H1 (cell line): ENCODE results near the gene ZNF598. TPM values are rescaled to one million over a fixed set of nuclear protein-coding genes. Genes with fewer than 3 reads are reported as not detected.

Experiments used
- CBX5 ChIP-seq: fragments of 300-800, 300-1000 bp; sonication (generic); IDR thresholded peaks from 2 replicates; pipeline ENCODE4 v1.7.1; 2016; ENCODE audit warnings: antibody characterized with exemption, low read length, low read depth
- KDM5A ChIP-seq: fragments of 200-600 bp; IDR thresholded peaks from 2 replicates; pipeline ENCODE4 v1.7.1; 2012; ENCODE audit warnings: mild to moderate bottlenecking, low read length, inconsistent platforms, mixed read lengths
- MAFK ChIP-seq: IDR thresholded peaks from 2 replicates; pipeline ENCODE4 v1.6.1; 2012; ENCODE audit warnings: low read depth, mild to moderate bottlenecking, improper control_type of control experiment, low read length
- POLR2A ChIP-seq, 2 experiments: IDR thresholded peaks; 1 replicate in 1 of 2; 2 replicates in 1 of 2; pipeline ENCODE4 v1.6.1; 2011; ENCODE audit warnings: low read depth in 2 of 2, low read length in 2 of 2, mild to moderate bottlenecking in 2 of 2; ENCODE audit errors: control extremely low read depth in 1 of 2
- SP4 ChIP-seq: IDR thresholded peaks from 2 replicates; pipeline ENCODE4 v1.6.1; 2012; ENCODE audit warnings: low read length, inconsistent platforms
- TAF1 ChIP-seq: IDR thresholded peaks from 2 replicates; pipeline ENCODE4 v1.6.1; 2011; ENCODE audit warnings: mild to moderate bottlenecking, low read depth, low read length
- TEAD4 ChIP-seq: IDR thresholded peaks from 2 replicates; pipeline ENCODE4 v1.6.1; 2012; ENCODE audit warnings: low read depth, low read length, inconsistent platforms, mixed read lengths
- polyA plus RNA-seq, 7 experiments: library from polyadenylated mRNA; depleted of rRNA in 3 of 7; stranded (reverse) in 5 of 7; unstranded in 2 of 7; fragments of >200 nt in 5 of 7; fragments of 200-250 nt in 2 of 7; gene quantifications; 1 replicate in 5 of 7; 2 replicates in 1 of 7; 4 replicates in 1 of 7; pipeline versions ENCODE4 v1.2.1 to v1.2.3, GENCODE V29; 2011 to 2013; ENCODE audit warnings: missing spikeins in 2 of 7, mixed read lengths in 2 of 7
- total RNA-seq: library from RNA; stranded (reverse); fragmentation: NEBNext Ultra II Directional; extraction: Animal tissue kit (Norgen Biotek cat#: 25700); gene quantifications from 2 replicates; pipeline ENCODE4 v1.2.1, GENCODE V29; 2021
- TF ChIP-seq, protein P1 (sequence below): fragments of 300-600 bp; sonication (generic); IDR thresholded peaks from 2 replicates; pipeline ENCODE4 v1.7.1; 2012; ENCODE audit warnings: low read length, moderate library complexity, mild to moderate bottlenecking, inconsistent platforms; ENCODE audit not compliant: insufficient replicate concordance
- TF ChIP-seq, protein P2 (sequence below), 3 experiments: IDR thresholded peaks; 1 replicate in 2 of 3; 2 replicates in 1 of 3; pipeline versions ENCODE4 v1.5.1 to v1.6.1; 2011; ENCODE audit warnings: low read length in 3 of 3, mild to moderate bottlenecking in 3 of 3, inconsistent platforms in 2 of 3, low read depth in 1 of 3, moderate library complexity in 1 of 3; ENCODE audit not compliant: insufficient read depth in 1 of 3; ENCODE audit errors: control extremely low read depth in 1 of 3

ZNF598 gene
- total and polyA plus RNA-seq, 2 of the 8 experiments (the other 6 are each of a cell fraction or from before 2014, with no cell fraction given): 29.3 to 47.6 TPM

- TF ChIP-seq, protein P1, sequence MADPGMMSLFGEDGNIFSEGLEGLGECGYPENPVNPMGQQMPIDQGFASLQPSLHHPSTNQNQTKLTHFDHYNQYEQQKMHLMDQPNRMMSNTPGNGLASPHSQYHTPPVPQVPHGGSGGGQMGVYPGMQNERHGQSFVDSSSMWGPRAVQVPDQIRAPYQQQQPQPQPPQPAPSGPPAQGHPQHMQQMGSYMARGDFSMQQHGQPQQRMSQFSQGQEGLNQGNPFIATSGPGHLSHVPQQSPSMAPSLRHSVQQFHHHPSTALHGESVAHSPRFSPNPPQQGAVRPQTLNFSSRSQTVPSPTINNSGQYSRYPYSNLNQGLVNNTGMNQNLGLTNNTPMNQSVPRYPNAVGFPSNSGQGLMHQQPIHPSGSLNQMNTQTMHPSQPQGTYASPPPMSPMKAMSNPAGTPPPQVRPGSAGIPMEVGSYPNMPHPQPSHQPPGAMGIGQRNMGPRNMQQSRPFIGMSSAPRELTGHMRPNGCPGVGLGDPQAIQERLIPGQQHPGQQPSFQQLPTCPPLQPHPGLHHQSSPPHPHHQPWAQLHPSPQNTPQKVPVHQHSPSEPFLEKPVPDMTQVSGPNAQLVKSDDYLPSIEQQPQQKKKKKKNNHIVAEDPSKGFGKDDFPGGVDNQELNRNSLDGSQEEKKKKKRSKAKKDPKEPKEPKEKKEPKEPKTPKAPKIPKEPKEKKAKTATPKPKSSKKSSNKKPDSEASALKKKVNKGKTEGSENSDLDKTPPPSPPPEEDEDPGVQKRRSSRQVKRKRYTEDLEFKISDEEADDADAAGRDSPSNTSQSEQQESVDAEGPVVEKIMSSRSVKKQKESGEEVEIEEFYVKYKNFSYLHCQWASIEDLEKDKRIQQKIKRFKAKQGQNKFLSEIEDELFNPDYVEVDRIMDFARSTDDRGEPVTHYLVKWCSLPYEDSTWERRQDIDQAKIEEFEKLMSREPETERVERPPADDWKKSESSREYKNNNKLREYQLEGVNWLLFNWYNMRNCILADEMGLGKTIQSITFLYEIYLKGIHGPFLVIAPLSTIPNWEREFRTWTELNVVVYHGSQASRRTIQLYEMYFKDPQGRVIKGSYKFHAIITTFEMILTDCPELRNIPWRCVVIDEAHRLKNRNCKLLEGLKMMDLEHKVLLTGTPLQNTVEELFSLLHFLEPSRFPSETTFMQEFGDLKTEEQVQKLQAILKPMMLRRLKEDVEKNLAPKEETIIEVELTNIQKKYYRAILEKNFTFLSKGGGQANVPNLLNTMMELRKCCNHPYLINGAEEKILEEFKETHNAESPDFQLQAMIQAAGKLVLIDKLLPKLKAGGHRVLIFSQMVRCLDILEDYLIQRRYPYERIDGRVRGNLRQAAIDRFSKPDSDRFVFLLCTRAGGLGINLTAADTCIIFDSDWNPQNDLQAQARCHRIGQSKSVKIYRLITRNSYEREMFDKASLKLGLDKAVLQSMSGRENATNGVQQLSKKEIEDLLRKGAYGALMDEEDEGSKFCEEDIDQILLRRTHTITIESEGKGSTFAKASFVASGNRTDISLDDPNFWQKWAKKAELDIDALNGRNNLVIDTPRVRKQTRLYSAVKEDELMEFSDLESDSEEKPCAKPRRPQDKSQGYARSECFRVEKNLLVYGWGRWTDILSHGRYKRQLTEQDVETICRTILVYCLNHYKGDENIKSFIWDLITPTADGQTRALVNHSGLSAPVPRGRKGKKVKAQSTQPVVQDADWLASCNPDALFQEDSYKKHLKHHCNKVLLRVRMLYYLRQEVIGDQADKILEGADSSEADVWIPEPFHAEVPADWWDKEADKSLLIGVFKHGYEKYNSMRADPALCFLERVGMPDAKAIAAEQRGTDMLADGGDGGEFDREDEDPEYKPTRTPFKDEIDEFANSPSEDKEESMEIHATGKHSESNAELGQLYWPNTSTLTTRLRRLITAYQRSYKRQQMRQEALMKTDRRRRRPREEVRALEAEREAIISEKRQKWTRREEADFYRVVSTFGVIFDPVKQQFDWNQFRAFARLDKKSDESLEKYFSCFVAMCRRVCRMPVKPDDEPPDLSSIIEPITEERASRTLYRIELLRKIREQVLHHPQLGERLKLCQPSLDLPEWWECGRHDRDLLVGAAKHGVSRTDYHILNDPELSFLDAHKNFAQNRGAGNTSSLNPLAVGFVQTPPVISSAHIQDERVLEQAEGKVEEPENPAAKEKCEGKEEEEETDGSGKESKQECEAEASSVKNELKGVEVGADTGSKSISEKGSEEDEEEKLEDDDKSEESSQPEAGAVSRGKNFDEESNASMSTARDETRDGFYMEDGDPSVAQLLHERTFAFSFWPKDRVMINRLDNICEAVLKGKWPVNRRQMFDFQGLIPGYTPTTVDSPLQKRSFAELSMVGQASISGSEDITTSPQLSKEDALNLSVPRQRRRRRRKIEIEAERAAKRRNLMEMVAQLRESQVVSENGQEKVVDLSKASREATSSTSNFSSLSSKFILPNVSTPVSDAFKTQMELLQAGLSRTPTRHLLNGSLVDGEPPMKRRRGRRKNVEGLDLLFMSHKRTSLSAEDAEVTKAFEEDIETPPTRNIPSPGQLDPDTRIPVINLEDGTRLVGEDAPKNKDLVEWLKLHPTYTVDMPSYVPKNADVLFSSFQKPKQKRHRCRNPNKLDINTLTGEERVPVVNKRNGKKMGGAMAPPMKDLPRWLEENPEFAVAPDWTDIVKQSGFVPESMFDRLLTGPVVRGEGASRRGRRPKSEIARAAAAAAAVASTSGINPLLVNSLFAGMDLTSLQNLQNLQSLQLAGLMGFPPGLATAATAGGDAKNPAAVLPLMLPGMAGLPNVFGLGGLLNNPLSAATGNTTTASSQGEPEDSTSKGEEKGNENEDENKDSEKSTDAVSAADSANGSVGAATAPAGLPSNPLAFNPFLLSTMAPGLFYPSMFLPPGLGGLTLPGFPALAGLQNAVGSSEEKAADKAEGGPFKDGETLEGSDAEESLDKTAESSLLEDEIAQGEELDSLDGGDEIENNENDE: no peak
- TF ChIP-seq, protein P2, sequence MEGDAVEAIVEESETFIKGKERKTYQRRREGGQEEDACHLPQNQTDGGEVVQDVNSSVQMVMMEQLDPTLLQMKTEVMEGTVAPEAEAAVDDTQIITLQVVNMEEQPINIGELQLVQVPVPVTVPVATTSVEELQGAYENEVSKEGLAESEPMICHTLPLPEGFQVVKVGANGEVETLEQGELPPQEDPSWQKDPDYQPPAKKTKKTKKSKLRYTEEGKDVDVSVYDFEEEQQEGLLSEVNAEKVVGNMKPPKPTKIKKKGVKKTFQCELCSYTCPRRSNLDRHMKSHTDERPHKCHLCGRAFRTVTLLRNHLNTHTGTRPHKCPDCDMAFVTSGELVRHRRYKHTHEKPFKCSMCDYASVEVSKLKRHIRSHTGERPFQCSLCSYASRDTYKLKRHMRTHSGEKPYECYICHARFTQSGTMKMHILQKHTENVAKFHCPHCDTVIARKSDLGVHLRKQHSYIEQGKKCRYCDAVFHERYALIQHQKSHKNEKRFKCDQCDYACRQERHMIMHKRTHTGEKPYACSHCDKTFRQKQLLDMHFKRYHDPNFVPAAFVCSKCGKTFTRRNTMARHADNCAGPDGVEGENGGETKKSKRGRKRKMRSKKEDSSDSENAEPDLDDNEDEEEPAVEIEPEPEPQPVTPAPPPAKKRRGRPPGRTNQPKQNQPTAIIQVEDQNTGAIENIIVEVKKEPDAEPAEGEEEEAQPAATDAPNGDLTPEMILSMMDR (IDR thresholded peaks at IDR 0.05; ENCODE audit: control extremely low read depth in 1 of 3, insufficient read depth in 1 of 3, low read depth in 1 of 3, low read length in 3 of 3): no peak
- TF ChIP-seq KDM5A (no peak), TEAD4 (no peak), SP4 (no peak), TAF1 (peak; percentile 74), CBX5 (no peak), POLR2A (IDR thresholded peaks at IDR 0.05; ENCODE audit: control extremely low read depth in 1 of 2, low read depth in 2 of 2, low read length in 2 of 2) (peak in 1 of 2 experiments; percentile 80; a peak in 2 of 3 replicates), MAFK (no peak)
Observed at GRCh38 chr16:2009791-2010510, at the start of gene ZNF598 (continued).
